ENCODE measurements around the gene KDM4C. TPM values are rescaled to one million over a fixed set of nuclear protein-coding genes. Genes with fewer than 3 reads are reported as not detected.

KDM4C gene
- total RNA-seq, 1 experiment from 2014 or later = 16.8 TPM

DNA sequence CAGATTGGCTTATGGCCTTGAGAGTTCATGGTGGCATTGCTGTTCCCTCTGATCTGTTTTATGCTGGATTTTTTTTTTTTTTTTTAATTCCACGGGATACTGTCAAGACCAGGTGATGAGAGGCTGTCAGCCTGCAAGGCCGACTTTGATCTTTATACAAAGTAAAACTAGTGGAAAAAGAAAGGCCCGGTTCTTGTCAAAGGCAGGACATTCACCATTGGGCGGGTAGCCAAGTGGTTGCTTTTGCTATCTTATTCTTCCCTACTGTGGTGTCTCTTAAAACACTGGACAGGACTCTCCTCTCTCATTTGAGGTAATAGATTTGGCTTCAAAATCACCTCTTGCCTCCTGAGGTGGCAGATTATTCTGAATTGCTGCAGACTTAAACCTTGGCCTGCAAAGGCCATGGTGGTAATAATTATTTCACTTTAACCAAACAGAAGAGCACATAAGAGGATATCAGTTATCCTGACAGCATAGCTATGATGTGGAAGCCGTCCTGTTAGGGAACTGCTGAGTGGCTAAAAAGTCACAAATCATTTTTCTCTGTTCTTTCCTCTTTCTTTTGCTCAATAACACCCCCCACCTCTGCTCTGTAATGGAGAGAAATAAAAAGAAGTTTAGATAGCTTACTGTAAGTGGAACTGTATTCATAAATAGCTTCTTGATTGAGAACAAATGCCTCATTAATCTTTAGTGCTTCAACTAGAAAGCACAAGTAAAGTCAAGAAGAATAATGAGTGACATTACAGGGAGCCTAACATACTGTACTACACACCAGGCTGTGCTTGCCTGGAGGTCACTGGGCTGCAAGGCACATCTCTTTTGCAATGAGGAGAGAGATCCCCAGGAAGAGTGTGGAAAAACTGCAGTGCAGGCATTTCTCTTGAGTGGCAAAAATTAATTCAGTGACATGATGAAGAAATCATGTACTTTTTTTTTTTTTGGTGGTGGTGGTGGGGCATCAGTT is 275.6 kb downstream of the KDM4C start:
- POLR2A ChIA-PET = no interaction called here
- TF ChIP-seq SP1 (IDR thresholded peaks at IDR 0.05; ENCODE audit: low read depth) = no peak
- no peak for TF ChIP-seq ATF3 (IDR thresholded peaks at IDR 0.05)
- no peak for TF ChIP-seq EZH2phosphoT487 (IDR thresholded peaks at IDR 0.05; ENCODE audit: borderline replicate concordance)
- TF ChIP-seq, protein P1, sequence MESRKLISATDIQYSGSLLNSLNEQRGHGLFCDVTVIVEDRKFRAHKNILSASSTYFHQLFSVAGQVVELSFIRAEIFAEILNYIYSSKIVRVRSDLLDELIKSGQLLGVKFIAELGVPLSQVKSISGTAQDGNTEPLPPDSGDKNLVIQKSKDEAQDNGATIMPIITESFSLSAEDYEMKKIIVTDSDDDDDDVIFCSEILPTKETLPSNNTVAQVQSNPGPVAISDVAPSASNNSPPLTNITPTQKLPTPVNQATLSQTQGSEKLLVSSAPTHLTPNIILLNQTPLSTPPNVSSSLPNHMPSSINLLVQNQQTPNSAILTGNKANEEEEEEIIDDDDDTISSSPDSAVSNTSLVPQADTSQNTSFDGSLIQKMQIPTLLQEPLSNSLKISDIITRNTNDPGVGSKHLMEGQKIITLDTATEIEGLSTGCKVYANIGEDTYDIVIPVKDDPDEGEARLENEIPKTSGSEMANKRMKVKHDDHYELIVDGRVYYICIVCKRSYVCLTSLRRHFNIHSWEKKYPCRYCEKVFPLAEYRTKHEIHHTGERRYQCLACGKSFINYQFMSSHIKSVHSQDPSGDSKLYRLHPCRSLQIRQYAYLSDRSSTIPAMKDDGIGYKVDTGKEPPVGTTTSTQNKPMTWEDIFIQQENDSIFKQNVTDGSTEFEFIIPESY (IDR thresholded peaks at IDR 0.05; ENCODE audit: extremely low read depth, insufficient replicate concordance, low read length) = no peak
- no peak for TF ChIP-seq ZFX (IDR thresholded peaks at IDR 0.05)
- no peak for TF ChIP-seq POLR2A (IDR thresholded peaks at IDR 0.05; ENCODE audit: borderline replicate concordance, extremely low read depth, insufficient read depth, insufficient read length)
- TF ChIP-seq CEBPB (IDR thresholded peaks at IDR 0.05; ENCODE audit: low read depth) = no peak
- TF ChIP-seq TCF7L2 (IDR thresholded peaks at IDR 0.05; ENCODE audit: borderline replicate concordance, extremely low read depth, insufficient read depth, insufficient read length) = no peak
- TF ChIP-seq, protein P2, sequence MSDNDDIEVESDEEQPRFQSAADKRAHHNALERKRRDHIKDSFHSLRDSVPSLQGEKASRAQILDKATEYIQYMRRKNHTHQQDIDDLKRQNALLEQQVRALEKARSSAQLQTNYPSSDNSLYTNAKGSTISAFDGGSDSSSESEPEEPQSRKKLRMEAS (IDR thresholded peaks at IDR 0.05) = no peak
- TF ChIP-seq SRF (IDR thresholded peaks at IDR 0.05; ENCODE audit: low read depth) = no peak
- TF ChIP-seq ELF1 (IDR thresholded peaks at IDR 0.05; ENCODE audit: borderline replicate concordance, low read depth) = no peak
- TF ChIP-seq, protein P3, sequence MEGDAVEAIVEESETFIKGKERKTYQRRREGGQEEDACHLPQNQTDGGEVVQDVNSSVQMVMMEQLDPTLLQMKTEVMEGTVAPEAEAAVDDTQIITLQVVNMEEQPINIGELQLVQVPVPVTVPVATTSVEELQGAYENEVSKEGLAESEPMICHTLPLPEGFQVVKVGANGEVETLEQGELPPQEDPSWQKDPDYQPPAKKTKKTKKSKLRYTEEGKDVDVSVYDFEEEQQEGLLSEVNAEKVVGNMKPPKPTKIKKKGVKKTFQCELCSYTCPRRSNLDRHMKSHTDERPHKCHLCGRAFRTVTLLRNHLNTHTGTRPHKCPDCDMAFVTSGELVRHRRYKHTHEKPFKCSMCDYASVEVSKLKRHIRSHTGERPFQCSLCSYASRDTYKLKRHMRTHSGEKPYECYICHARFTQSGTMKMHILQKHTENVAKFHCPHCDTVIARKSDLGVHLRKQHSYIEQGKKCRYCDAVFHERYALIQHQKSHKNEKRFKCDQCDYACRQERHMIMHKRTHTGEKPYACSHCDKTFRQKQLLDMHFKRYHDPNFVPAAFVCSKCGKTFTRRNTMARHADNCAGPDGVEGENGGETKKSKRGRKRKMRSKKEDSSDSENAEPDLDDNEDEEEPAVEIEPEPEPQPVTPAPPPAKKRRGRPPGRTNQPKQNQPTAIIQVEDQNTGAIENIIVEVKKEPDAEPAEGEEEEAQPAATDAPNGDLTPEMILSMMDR (IDR thresholded peaks at IDR 0.05 in 2 of 3, conservative IDR thresholded peaks at IDR 0.05 in 1 of 3; ENCODE audit: borderline replicate concordance in 1 of 3, insufficient read depth in 1 of 3, low read depth in 2 of 3, low read length in 2 of 3) = no peak
- TF ChIP-seq EGR1 (IDR thresholded peaks at IDR 0.05; ENCODE audit: low read depth) = no peak
- TF ChIP-seq, protein P4, sequence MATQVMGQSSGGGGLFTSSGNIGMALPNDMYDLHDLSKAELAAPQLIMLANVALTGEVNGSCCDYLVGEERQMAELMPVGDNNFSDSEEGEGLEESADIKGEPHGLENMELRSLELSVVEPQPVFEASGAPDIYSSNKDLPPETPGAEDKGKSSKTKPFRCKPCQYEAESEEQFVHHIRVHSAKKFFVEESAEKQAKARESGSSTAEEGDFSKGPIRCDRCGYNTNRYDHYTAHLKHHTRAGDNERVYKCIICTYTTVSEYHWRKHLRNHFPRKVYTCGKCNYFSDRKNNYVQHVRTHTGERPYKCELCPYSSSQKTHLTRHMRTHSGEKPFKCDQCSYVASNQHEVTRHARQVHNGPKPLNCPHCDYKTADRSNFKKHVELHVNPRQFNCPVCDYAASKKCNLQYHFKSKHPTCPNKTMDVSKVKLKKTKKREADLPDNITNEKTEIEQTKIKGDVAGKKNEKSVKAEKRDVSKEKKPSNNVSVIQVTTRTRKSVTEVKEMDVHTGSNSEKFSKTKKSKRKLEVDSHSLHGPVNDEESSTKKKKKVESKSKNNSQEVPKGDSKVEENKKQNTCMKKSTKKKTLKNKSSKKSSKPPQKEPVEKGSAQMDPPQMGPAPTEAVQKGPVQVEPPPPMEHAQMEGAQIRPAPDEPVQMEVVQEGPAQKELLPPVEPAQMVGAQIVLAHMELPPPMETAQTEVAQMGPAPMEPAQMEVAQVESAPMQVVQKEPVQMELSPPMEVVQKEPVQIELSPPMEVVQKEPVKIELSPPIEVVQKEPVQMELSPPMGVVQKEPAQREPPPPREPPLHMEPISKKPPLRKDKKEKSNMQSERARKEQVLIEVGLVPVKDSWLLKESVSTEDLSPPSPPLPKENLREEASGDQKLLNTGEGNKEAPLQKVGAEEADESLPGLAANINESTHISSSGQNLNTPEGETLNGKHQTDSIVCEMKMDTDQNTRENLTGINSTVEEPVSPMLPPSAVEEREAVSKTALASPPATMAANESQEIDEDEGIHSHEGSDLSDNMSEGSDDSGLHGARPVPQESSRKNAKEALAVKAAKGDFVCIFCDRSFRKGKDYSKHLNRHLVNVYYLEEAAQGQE (IDR thresholded peaks at IDR 0.05; ENCODE audit: low read depth) = no peak
- H3K4me3 ChIP-seq (replicated peaks in 1 of 2; ENCODE audit: low read depth in 1 of 2, low read length in 2 of 2) = no peak overlapping the region
- DNase-seq (ENCODE audit: low read depth, low spot score) (no peak), ATAC-seq (no peak)
- no peak overlapping the region for H3K4me2 ChIP-seq (ENCODE audit: low read length)
- no peaks in the 10 kb centered on the region for H3K4me1 ChIP-seq (ENCODE audit: control insufficient read depth in 1 of 2, insufficient read depth in 2 of 2, low read length in 2 of 2)
- no peaks in the 10 kb centered on the region for H3K9me3 ChIP-seq (ENCODE audit: control insufficient read depth in 1 of 2, insufficient read depth in 1 of 2, low read depth in 1 of 2, low read length in 2 of 2)
- intact Hi-C loops (cut with micrococcal nuclease) = no loop called here
- no peaks in the 10 kb centered on the region for H3K36me3 ChIP-seq (ENCODE audit: control insufficient read depth in 1 of 2, insufficient read depth in 2 of 2, low read length in 2 of 2)
- no peak overlapping the region for H3K27ac ChIP-seq (ENCODE audit: low read depth, low read length)
- no peaks in the 10 kb centered on the region for H3K79me2 ChIP-seq (ENCODE audit: insufficient read depth, low read length)
- CTCF ChIA-PET = no interaction called here
- no TSS peak for BruUV-seq (replicated peaks)
- RAD21 ChIA-PET (ENCODE audit: low non-redundant PET in 1 of 2, low total read pairs in 2 of 2, uncharacterized antibody in 2 of 2, unreplicated experiment in 2 of 2) = no interaction called here
- H3K9ac ChIP-seq (ENCODE audit: low read length) = no peak overlapping the region
- no peaks in the 10 kb centered on the region for H4K20me1 ChIP-seq (ENCODE audit: insufficient read depth)
- no peak overlapping the region for H2AFZ ChIP-seq (ENCODE audit: low read depth, low read length, poor library complexity, severe bottlenecking)
- no peaks in the 10 kb centered on the region for H3K9me2 ChIP-seq (ENCODE audit: insufficient read depth)
- H3K27me3 ChIP-seq (ENCODE audit: insufficient read depth, low read length) = no peaks in the 10 kb centered on the region
